ENCODE data around the gene CENPW. TPM values are rescaled to one million over a fixed set of nuclear protein-coding genes. Genes with fewer than 3 reads are reported as not detected.

CENPW gene
- total and polyA plus RNA-seq, 2 experiments from 2014 or later = 16.5 to 303 TPM

- Mint-ChIP-seq H3K27ac (no peak overlapping the region), H3K9me3 (no peaks in the 10 kb centered on the region; the same call in 2 of the 3 replicates)
- no peaks in the 10 kb centered on the region for H3K4me1 ChIP-seq (ENCODE audit: insufficient read depth)
Observed at GRCh38 chr6:126300126-126300525, 39.8 kb upstream of the CENPW start.

More at GRCh38 chr6:126300126-126300525, 39.8 kb upstream of the CENPW start:
- TF ChIP-seq ZNF331 (CRISPR knock-in tag; IDR thresholded peaks at IDR 0.05; ENCODE audit: low read depth) (no peak), EZH2phosphoT487 (IDR thresholded peaks at IDR 0.05; ENCODE audit: unreplicated experiment) (no peak), ZNF114 (CRISPR knock-in tag; IDR thresholded peaks at IDR 0.05) (no peak), ETS1 (IDR thresholded peaks at IDR 0.05) (no peak), STAT1 (IDR thresholded peaks at IDR 0.05; ENCODE audit: unreplicated experiment) (no peak), EZH2 (IDR thresholded peaks at IDR 0.05; ENCODE audit: low read depth, unreplicated experiment) (no peak), ZNF462 (CRISPR knock-in tag; IDR thresholded peaks at IDR 0.05) (no peak), NANOG (IDR thresholded peaks at IDR 0.05; ENCODE audit: borderline replicate concordance) (no peak), POLR2AphosphoS5 (IDR thresholded peaks at IDR 0.05; ENCODE audit: low read depth) (no peak), REST (IDR thresholded peaks at IDR 0.05; ENCODE audit: unreplicated experiment) (no peak), JUNB (IDR thresholded peaks at IDR 0.05; ENCODE audit: unreplicated experiment) (no peak), CTCF (conservative IDR thresholded peaks at IDR 0.05; ENCODE audit: low read depth in 2 of 2) (no peak)
- H3K4me3 ChIP-seq = no peak overlapping the region
- peaks cover 6% of the 10 kb centered on the region; the same call in 1 of the 2 replicates for H3K9me2 ChIP-seq (ENCODE audit: insufficient read depth)
- Mint-ChIP-seq H3K36me3 (ENCODE audit: low read depth) (no peaks in the 10 kb centered on the region), H3K4me3 (no peak overlapping the region), H3K27me3 (ENCODE audit: insufficient read depth, low read depth, poor library complexity) (peaks cover 2% of the 10 kb centered on the region), H3K4me1 (no peaks in the 10 kb centered on the region; the same call in 2 of the 3 replicates)
- H3K79me2 ChIP-seq (replicated peaks; ENCODE audit: insufficient read depth) = no peaks in the 10 kb centered on the region
- H3K36me3 ChIP-seq (ENCODE audit: insufficient read depth) = no peaks in the 10 kb centered on the region
- no peak overlapping the region for H2AFZ ChIP-seq
- ATAC-seq = no peak
- H3K27ac ChIP-seq (ENCODE audit: low read depth) = no peak overlapping the region
- no peaks in the 10 kb centered on the region for H4K20me1 ChIP-seq (replicated peaks; ENCODE audit: insufficient read depth)
- no peaks in the 10 kb centered on the region for H3F3A ChIP-seq (replicated peaks; ENCODE audit: low read depth)
- H3K4me2 ChIP-seq = no peak overlapping the region
- no peak for DNase-seq (ENCODE audit: low spot score)
- H3K27me3 ChIP-seq (ENCODE audit: insufficient read depth) = no peaks in the 10 kb centered on the region
